ENCODE results near the gene DACH1. TPM values are rescaled to one million over a fixed set of nuclear protein-coding genes. Genes with fewer than 3 reads are reported as not detected.
A peak's percentile ranks its signal among the peaks of the same experiment; 100 is the strongest.

Gene DACH1
- total and polyA plus RNA-seq, 12 donors: 3.6 to 20.0 (median 8.8) TPM

GRCh38 chr13:71454509-71454908 is 412.5 kb downstream of the DACH1 start:
- Histone ChIP-seq H3K27me3 (no peaks in the 10 kb centered on the region), H3K27ac (no peak overlapping the region), H3K9me3 (replicated peaks in 1 of 3) (peaks cover 0 to 5% (median 0%) of the 10 kb centered on the region in 3 donors), H3K4me3 (no peak overlapping the region), H3K4me1 (replicated peaks in 1 of 2) (no peaks in the 10 kb centered on the region), H3K36me3 (replicated peaks in 1 of 2) (no peaks in the 10 kb centered on the region)
- TF ChIP-seq POLR2A (IDR thresholded peaks at IDR 0.05) (no peak), CTCF (IDR thresholded peaks at IDR 0.05) (no peak)
- WGBS, 4 donors: 91 to 100% (median 95%) methylated on average over 1 of the region's 1 CpG
- intact Hi-C loops (cut with DNase I): no loop called here
- DNase-seq: no peak

- no peak for DNase-seq
- TF ChIP-seq POLR2A (IDR thresholded peaks at IDR 0.05): no peak
- TF ChIP-seq CTCF (IDR thresholded peaks at IDR 0.05): no peak
- H3K27ac ChIP-seq: peak overlapping the region in 1 of 5 donors; percentile 17
- no peaks in the 10 kb centered on the region for H3K27me3 ChIP-seq
- H3K36me3 ChIP-seq (replicated peaks in 1 of 2): no peaks in the 10 kb centered on the region
- H3K4me3 ChIP-seq: no peak overlapping the region
- 43 to 55% (median 50%) methylated on average over 3 of the region's 3 CpGs for WGBS, 4 donors
- H3K4me1 ChIP-seq (replicated peaks in 1 of 2): no peaks in the 10 kb centered on the region
- no peaks in the 10 kb centered on the region for H3K9me3 ChIP-seq (replicated peaks in 1 of 3)
- intact Hi-C loops (cut with DNase I): no loop called here
These were observed 418.8 kb downstream of the DACH1 start for GRCh38 chr13:71448080-71448630.

GRCh38 chr13:71437704-71438103 is 429.3 kb downstream of the DACH1 start:
- 80 to 88% (median 86%) methylated on average over 1 of the region's 1 CpG for WGBS, 4 donors
- no peak for DNase-seq
- TF ChIP-seq POLR2A (IDR thresholded peaks at IDR 0.05) (no peak), CTCF (IDR thresholded peaks at IDR 0.05) (no peak)
- Histone ChIP-seq H3K36me3 (replicated peaks in 1 of 2) (no peaks in the 10 kb centered on the region), H3K4me1 (replicated peaks in 1 of 2) (no peaks in the 10 kb centered on the region), H3K9me3 (replicated peaks in 1 of 3) (no peaks in the 10 kb centered on the region), H3K27me3 (no peaks in the 10 kb centered on the region), H3K27ac (no peak overlapping the region), H3K4me3 (no peak overlapping the region)
- intact Hi-C loops (cut with DNase I): no loop called here

- WGBS, 4 donors: 56 to 71% (median 70%) methylated on average over 4 of the region's 4 CpGs
- intact Hi-C loops (cut with DNase I): no loop called here
- Histone ChIP-seq H3K36me3 (replicated peaks in 1 of 2) (no peaks in the 10 kb centered on the region), H3K4me3 (no peak overlapping the region), H3K27me3 (no peaks in the 10 kb centered on the region), H3K9me3 (replicated peaks in 1 of 3) (no peaks in the 10 kb centered on the region), H3K27ac (no peak overlapping the region), H3K4me1 (replicated peaks in 1 of 2) (no peaks in the 10 kb centered on the region)
- TF ChIP-seq POLR2A (IDR thresholded peaks at IDR 0.05) (no peak), CTCF (IDR thresholded peaks at IDR 0.05) (no peak)
- no peak for DNase-seq
These were observed 436.3 kb downstream of the DACH1 start for GRCh38 chr13:71430681-71431080.
